NCI-H748 (cell line): ENCODE measurements around the gene SPACDR.
"Not testable (repeated sequence)": the region's sequence is repeated elsewhere in the genome, so short reads cannot be mapped to it uniquely, and the experiment has no call there.

ENCODE experiments used
- DNase-seq: peaks from one replicate; lab custom pipeline; 2025; ENCODE audit not compliant: unreplicated experiment; lab: John Stamatoyannopoulos, UW

Gene SPACDR

DNA sequence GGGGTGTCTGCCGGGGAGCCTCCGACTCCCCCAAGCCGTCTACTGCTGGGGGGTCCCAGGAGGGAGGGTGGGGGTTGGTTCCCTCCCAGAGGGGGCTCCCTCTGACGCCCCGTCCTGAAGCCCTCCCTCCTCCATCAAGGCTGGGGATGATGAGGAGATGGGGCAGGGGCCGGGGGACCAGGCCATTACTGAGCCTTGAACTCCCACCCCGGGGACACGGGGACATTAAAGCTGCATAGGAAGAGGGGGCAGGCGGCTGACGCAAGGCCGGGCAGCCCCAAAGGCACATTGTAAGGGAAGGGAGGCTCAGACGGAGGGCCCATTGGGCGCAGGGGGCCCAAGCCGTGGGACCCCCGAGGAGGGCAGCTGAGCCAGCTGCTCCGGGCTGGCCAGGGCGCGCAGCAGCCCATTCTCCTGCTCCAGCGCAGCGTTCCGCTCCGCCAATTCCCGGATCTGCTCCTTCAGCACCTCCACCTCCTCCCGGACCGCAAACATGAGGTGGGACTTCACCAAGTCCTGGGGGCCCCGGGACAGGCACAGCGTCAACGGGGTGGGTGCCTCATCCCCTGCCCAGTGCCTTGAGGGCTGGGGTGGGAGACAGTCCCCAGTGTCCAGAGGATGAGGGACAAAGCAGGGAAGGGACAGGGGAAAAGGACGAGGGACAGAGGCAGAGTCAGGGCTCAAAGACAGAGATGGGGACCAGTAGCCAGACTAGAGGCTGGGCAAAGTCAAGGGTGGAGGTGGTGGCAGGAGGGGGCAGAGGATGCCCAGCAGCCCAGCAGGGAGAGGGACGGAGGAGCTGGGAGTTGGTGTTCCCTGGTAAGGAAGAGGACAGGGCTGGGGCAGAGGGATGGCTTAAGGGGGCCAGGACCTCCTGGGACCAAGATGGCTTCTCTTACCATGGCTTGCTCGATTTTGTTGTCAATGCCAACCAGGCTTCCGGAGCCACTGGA, 2.9 kb upstream of the SPACDR start:
- DNase-seq, result no peak

DNA sequence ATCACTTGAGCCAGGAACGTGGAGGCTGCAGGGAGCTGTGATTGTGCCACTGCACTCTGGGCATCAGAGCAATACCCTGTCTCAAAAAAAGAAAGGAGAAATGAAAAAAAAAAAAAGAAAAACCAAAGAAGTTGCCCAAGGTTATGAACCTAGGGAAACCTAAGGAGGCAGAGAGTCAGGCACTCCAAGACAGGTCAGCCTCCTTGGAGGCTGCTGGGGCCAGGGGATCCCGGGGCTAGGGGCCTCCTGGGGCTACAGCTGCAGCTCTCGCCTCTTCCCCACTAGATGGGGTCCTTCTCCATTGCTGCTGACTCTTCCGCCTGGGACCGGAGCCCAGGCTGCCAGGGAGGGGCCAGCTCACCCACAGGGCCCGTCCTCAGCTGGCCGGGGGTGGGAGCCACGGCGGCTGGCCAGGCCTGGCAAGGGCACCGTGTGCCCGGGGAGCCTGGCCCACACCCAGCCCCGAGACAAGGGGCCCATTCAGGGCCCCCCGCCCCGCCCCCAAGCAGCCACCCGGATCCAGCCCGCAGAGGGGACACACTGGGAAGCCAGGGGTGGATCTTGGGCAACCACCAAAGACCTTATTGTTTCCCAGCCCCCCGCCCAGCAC, 1.7 kb upstream of the SPACDR start:
- DNase-seq, result peak; percentile 70

- DNase-seq, result no peak
Observed at GRCh38 chr7:100465299-100465698, 1.2 kb upstream of the SPACDR start.

DNA sequence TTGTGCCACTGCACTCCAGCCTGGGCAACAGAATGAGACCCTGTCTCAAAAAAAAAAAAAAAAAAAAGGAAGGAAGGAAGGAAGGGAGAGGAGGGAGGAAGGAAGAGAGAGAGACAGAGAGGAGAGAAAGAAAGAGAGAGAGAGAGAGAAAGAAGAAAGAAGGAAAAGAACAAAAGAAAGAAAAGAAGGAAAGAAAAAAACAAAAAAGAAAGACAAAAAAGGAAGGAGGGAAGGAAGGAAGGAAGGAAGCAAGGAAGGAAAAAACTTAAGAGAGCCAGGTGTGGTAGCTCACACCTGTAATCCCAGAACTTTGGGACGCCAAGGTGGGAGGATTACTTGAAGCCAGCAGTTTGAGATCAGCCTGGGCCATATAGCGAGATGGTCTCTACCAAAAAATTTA, 731 bp upstream of the SPACDR start:
- no peak for DNase-seq

- DNase-seq, result no peak
Observed at GRCh38 chr7:100457033-100457432, 7.0 kb downstream of the SPACDR start.

DNA sequence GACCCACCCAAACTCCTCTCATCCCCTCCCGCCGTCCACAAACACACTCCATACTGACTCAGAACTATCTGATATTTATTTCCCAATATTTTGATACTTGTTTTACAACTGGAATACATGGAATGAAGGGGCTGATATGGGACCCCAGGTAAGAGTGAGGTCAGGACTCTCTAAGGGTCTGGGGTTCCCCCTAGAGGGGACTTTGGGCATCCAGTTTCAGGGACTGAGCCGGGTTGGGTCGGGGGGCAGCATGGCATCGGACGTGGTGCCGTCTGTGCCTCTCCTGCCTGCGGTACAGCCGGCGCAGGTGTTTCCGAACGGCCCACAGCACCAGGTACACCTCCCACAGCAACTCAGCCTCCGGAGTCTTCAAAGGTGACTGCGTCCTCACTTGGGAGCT, 7.5 kb downstream of the SPACDR start:
- DNase-seq, result no peak

DNA sequence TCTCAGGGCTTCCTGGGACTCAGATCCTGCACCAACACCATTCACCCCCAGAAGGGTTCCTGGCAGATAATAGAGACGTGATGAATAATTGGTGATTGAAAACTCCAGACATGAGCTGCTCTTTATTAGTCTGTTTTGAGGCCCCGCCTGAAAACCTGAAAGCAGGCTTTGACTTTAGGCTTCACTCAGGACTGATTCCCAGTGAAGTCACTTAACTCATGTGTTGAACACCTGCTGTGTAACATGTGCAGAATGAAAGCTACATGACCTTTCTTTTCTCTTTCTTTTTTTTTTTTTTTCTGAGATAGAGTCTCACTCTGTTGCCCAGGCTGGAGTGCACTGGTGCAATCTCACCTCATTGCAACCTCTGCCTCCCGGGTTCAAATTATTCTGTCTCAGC, 8.9 kb downstream of the SPACDR start:
- DNase-seq, result no peak

DNA sequence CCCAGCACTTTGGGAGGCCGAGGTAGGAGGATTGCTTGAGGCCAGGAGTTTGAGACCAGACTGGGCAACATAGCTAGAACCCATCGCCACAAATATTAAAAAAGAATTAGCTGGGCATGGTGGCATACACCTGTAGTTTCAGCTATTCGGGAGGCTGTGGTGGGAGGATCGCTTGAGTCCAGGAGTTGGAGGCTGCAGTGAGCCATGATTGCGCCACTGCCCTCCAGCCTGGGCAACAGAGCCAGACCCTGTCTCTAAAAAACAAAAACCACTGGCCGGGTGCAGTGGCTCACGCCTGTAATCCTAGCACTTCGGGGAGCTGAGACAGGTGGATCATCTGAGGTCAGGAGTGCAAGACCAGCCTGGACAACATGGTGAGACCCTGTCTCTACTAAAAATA, 10.2 kb downstream of the SPACDR start:
- DNase-seq, result not testable (repeated sequence)

- no peak for DNase-seq
Observed at GRCh38 chr7:100452513-100452912, 11.5 kb downstream of the SPACDR start.

- DNase-seq, result no peak
Observed at GRCh38 chr7:100449190-100449795, 14.8 kb downstream of the SPACDR start.

DNA sequence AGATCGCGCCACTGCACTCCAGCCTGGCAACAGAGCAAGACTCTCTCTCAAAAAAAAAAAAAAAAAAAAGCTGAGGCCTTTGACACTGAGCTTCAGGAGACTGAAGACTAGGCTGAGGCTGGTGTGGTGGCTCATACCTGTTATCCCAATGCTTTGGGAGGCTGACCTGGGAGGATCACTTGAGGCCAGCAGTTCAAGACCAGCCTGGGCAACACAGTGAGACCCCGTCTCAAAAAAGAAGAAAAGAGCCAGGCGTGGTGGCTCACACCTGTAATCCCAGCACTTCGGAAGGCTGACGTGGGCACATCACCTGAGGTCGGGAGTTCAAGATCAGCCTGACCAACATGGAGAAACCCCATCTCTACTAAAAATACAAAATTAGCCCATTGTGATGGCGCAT, 16.7 kb downstream of the SPACDR start:
- not testable (repeated sequence) for DNase-seq

DNA sequence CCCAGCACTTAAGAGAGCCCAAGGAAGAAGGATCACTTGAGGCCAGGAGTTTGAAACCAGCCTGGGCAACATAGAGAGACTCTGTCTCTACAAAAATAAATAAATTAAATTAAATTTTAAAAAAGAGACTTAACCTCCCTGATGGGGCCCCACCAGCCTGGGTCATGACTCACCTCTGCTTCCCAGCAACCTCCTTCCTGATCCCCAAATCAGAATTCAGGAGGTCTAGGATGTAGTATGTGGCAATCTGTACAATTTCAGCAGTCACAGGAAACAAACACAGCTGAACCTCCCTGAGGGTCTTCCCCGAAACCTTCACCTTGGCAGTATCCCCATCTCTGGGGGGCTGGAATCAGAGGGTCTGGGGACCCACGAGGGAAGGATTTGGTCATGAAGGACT, 18.0 kb downstream of the SPACDR start:
- no peak for DNase-seq

GRCh38 chr7:100444311-100445278, 19.5 kb downstream of the SPACDR start:
- DNase-seq, result no peak

- no peak for DNase-seq
Observed at GRCh38 chr7:100443096-100443840, 20.8 kb downstream of the SPACDR start.

GRCh38 chr7:100441641-100442535, 22.2 kb downstream of the SPACDR start:
- no peak for DNase-seq

GRCh38 chr7:100439244-100439643, 24.8 kb downstream of the SPACDR start:
- DNase-seq, result not testable (repeated sequence)

DNA sequence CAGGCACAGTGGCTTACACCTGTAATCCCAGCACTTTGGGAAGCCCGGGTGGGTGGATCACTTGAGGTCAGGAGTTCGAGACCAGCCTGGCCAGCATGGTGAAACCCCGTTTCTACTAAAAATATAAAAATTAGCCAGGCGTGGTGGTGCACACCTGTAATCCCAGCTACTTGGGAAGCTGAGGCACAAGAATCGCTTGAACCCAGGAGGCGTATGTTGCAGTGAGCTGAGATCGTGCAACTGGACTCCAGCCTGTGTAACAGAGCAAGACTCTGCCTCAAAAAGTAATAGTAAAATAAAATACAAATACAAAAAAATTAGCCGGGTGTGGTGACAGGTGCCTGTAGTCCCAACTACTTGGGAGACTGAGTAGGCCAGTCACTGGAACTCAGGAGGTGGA, 25.3 kb downstream of the SPACDR start:
- DNase-seq, result not testable (repeated sequence)

DNA sequence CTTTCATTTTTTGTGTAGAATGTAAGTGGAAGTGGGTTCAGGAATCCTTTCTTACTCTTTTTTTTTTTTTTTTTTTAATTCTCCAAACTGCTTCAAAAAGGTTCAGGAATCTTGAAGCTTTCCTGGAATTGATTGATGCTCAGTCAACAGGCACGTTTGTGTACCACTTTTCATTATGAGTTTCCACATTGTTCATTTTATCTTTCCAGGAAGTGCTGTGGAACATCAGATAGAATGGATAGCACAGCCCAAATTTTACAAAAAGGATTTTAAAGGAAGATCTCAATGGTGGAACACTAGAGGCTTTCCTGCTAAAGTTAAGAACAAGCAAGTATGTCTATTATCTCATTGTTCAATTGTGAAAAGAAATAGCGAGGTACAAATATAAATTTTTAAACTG, 25.9 kb downstream of the SPACDR start:
- no peak for DNase-seq
